A549 (cell line): ENCODE measurements around the gene ADCY3.

ENCODE experiments used
- EP300 ChIP-seq, 2 experiments: fragments of >200 bp; sonication (Bioruptor Twin); formaldehyde crosslinking; IDR thresholded peaks; 2 replicates in 1 of 2; 3 replicates in 1 of 2; pipeline ENCODE4 v1.6.1; 2016 to 2017
- FOSL2 ChIP-seq, 2 experiments: fragments of 450-650 bp in 1 of 2; fragments of >200 bp in 1 of 2; sonication (Bioruptor Twin) in 1 of 2; formaldehyde crosslinking; IDR thresholded peaks; 2 replicates each; pipeline versions ENCODE4 v1.5.0 to v1.6.1; 2016 to 2020; ENCODE audit warnings: mild to moderate bottlenecking in 1 of 2, moderate library complexity in 1 of 2
- HOXA7 ChIP-seq: fragments of 250-450 bp; sonication (Bioruptor Pico); IDR thresholded peaks from 2 replicates; pipeline ENCODE4 v1.5.0; 2020; ENCODE audit warnings: mild to moderate bottlenecking, moderate library complexity
- NR3C1 ChIP-seq: fragments of >200 bp; sonication (Bioruptor Twin); formaldehyde crosslinking; IDR thresholded peaks from 3 replicates; pipeline ENCODE4 v1.6.1; 2017
- RAD21 ChIP-seq, 2 experiments: fragments of >200 bp in 1 of 2; sonication (Bioruptor Twin) in 1 of 2; formaldehyde crosslinking in 1 of 2; IDR thresholded peaks in 1 of 2; conservative IDR thresholded peaks in 1 of 2; 2 replicates in 1 of 2; 3 replicates in 1 of 2; pipeline ENCODE4 v1.6.1; 2012 to 2018; ENCODE audit warnings: inconsistent platforms in 1 of 2
- TF ChIP-seq, protein P1 (sequence below): IDR thresholded peaks from 2 replicates; pipeline ENCODE4 v1.6.1; 2012
- TF ChIP-seq, protein P2 (sequence below): fragments of >200 bp; sonication (Bioruptor Twin); formaldehyde crosslinking; IDR thresholded peaks from 3 replicates; pipeline ENCODE4 v1.5.1; 2016
- TF ChIP-seq, protein P3 (sequence below): fragments of 200-600 bp; sonication (generic); IDR thresholded peaks from 2 replicates; pipeline ENCODE4 v1.6.1; 2016; ENCODE audit warnings: antibody characterized with exemption, mild to moderate bottlenecking, moderate library complexity
- TF ChIP-seq, protein P4 (sequence below): fragments of 250-450 bp; sonication (Bioruptor Pico); IDR thresholded peaks from 2 replicates; pipeline ENCODE4 v1.5.0; 2020; ENCODE audit warnings: low read depth, mild to moderate bottlenecking, moderate library complexity

DNA sequence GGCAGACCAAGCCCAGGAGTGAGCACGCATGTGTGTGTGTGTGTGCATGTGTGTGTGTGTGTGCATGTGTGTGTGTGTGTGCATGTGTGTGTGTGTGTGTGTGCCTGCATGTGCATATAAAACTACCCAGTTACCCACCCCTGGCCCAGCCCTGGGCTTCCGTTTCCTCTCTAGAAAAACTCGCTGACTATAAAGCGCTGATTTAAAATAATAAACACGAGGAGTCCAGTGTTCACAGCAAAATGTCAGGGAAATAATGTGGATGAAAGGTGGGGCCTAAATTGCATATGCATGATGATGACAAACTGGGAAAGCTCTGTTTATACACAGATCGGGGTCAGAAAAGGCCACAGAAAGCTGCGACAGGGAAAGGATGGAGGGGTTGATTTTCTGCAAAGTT lies 7.5 kb downstream of the ADCY3 start:
- TF ChIP-seq, protein P1, sequence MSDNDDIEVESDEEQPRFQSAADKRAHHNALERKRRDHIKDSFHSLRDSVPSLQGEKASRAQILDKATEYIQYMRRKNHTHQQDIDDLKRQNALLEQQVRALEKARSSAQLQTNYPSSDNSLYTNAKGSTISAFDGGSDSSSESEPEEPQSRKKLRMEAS = no peak
- TF ChIP-seq, protein P2, sequence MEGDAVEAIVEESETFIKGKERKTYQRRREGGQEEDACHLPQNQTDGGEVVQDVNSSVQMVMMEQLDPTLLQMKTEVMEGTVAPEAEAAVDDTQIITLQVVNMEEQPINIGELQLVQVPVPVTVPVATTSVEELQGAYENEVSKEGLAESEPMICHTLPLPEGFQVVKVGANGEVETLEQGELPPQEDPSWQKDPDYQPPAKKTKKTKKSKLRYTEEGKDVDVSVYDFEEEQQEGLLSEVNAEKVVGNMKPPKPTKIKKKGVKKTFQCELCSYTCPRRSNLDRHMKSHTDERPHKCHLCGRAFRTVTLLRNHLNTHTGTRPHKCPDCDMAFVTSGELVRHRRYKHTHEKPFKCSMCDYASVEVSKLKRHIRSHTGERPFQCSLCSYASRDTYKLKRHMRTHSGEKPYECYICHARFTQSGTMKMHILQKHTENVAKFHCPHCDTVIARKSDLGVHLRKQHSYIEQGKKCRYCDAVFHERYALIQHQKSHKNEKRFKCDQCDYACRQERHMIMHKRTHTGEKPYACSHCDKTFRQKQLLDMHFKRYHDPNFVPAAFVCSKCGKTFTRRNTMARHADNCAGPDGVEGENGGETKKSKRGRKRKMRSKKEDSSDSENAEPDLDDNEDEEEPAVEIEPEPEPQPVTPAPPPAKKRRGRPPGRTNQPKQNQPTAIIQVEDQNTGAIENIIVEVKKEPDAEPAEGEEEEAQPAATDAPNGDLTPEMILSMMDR = no peak
- TF ChIP-seq RAD21 (conservative IDR thresholded peaks at IDR 0.05 in 1 of 2, IDR thresholded peaks at IDR 0.05 in 1 of 2) (no peak), FOSL2 (IDR thresholded peaks at IDR 0.05) (no peak), FOSL2 (CRISPR knock-in tag; IDR thresholded peaks at IDR 0.05) (no peak), NR3C1 (no peak), HOXA7 (CRISPR knock-in tag) (no peak), EP300 (IDR thresholded peaks at IDR 0.05) (no peak)
- TF ChIP-seq, protein P3, sequence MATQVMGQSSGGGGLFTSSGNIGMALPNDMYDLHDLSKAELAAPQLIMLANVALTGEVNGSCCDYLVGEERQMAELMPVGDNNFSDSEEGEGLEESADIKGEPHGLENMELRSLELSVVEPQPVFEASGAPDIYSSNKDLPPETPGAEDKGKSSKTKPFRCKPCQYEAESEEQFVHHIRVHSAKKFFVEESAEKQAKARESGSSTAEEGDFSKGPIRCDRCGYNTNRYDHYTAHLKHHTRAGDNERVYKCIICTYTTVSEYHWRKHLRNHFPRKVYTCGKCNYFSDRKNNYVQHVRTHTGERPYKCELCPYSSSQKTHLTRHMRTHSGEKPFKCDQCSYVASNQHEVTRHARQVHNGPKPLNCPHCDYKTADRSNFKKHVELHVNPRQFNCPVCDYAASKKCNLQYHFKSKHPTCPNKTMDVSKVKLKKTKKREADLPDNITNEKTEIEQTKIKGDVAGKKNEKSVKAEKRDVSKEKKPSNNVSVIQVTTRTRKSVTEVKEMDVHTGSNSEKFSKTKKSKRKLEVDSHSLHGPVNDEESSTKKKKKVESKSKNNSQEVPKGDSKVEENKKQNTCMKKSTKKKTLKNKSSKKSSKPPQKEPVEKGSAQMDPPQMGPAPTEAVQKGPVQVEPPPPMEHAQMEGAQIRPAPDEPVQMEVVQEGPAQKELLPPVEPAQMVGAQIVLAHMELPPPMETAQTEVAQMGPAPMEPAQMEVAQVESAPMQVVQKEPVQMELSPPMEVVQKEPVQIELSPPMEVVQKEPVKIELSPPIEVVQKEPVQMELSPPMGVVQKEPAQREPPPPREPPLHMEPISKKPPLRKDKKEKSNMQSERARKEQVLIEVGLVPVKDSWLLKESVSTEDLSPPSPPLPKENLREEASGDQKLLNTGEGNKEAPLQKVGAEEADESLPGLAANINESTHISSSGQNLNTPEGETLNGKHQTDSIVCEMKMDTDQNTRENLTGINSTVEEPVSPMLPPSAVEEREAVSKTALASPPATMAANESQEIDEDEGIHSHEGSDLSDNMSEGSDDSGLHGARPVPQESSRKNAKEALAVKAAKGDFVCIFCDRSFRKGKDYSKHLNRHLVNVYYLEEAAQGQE = no peak
- TF ChIP-seq, protein P4, sequence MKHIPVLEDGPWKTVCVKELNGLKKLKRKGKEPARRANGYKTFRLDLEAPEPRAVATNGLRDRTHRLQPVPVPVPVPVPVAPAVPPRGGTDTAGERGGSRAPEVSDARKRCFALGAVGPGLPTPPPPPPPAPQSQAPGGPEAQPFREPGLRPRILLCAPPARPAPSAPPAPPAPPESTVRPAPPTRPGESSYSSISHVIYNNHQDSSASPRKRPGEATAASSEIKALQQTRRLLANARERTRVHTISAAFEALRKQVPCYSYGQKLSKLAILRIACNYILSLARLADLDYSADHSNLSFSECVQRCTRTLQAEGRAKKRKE (CRISPR knock-in tag) = no peak
